ENCODE results near the gene JOSD2. TPM values are rescaled to one million over a fixed set of nuclear protein-coding genes. Genes with fewer than 3 reads are reported as not detected.

JOSD2 gene
- total and polyA plus RNA-seq, 9 of the 15 experiments (the other 6 are each of a cell fraction or from before 2014, with no cell fraction given): 0.06 to 14.4 (median 3.1) TPM

- peak; percentile 79; the same call in 1 of the 2 replicates for TF ChIP-seq STAT6 (CRISPR knock-in tag; IDR thresholded peaks at IDR 0.05)
- TF ChIP-seq USF2 (CRISPR knock-in tag; IDR thresholded peaks at IDR 0.05): peak; percentile 72
- no peak for TF ChIP-seq PRMT5 (CRISPR knock-in tag; IDR thresholded peaks at IDR 0.05)
- 0 out of 2 replicates have a peak, but pooled peaks have one; percentile 17 for TF ChIP-seq RUNX1 (IDR thresholded peaks at IDR 0.05; ENCODE audit: low read depth)
- no peak for TF ChIP-seq REST (IDR thresholded peaks at IDR 0.05; ENCODE audit: borderline replicate concordance)
- no peak for TF ChIP-seq REST (CRISPR knock-in tag; IDR thresholded peaks at IDR 0.05; ENCODE audit: low read depth)
- TF ChIP-seq ZSCAN29 (IDR thresholded peaks at IDR 0.05): no peak
- peak; percentile 99 for TF ChIP-seq KHSRP (IDR thresholded peaks at IDR 0.05)
- peak; percentile 99 for TF ChIP-seq ELF1 (tag; IDR thresholded peaks at IDR 0.05)
- no peak for TF ChIP-seq ZNF561 (CRISPR knock-in tag; conservative IDR thresholded peaks at IDR 0.05)
- TF ChIP-seq TCF3 (CRISPR knock-in tag; IDR thresholded peaks at IDR 0.05): no peak; the same call in none of the 2 replicates
- TF ChIP-seq L3MBTL2 (IDR thresholded peaks at IDR 0.05): peak; percentile 93
- no peak for TF ChIP-seq FIP1L1 (IDR thresholded peaks at IDR 0.05; ENCODE audit: low read depth, low read length, poor library complexity, severe bottlenecking)
- peak in 1 of 2 experiments; percentile 70; a peak in 2 of 4 replicates for TF ChIP-seq NONO (IDR thresholded peaks at IDR 0.05; ENCODE audit: low read depth in 2 of 2, low read length in 1 of 2)
- TF ChIP-seq NCOR1 (IDR thresholded peaks at IDR 0.05): 0 out of 2 replicates have a peak, but pooled peaks have one; percentile 34
These were observed at the start of gene JOSD2 (continued) for GRCh38 chr19:50511069-50511822.
